OCI-LY7 (cell line): ENCODE results near the gene FBLN1.

ENCODE experiments used
- CTCF ChIP-seq: fragments of 200-600 bp; sonication (generic); conservative IDR thresholded peaks from 2 replicates; pipeline ENCODE4 v1.5.1; 2014; ENCODE audit warnings: mild to moderate bottlenecking, antibody characterized with exemption, low read length, moderate library complexity, mixed read lengths
- EZH2phosphoT487 ChIP-seq: fragments of 200-600 bp; sonication (generic); IDR thresholded peaks from 2 replicates; pipeline ENCODE4 v1.6.1; 2018; ENCODE audit warnings: low read depth, borderline replicate concordance, mild to moderate bottlenecking, mixed run types, antibody characterized with exemption, low read length, moderate library complexity, mixed read lengths

GRCh38 chr22:45647532-45648225 is 145.0 kb downstream of the FBLN1 start:
- TF ChIP-seq CTCF = no peak
- TF ChIP-seq EZH2phosphoT487 = no peak
